ENCODE results near the gene ETV7. TPM values are rescaled to one million over a fixed set of nuclear protein-coding genes. Genes with fewer than 3 reads are reported as not detected.

ETV7 gene
- total and polyA plus RNA-seq, 2 of the 13 experiments (the other 11 are each of a cell fraction or from before 2014, with no cell fraction given): not detected

DNA sequence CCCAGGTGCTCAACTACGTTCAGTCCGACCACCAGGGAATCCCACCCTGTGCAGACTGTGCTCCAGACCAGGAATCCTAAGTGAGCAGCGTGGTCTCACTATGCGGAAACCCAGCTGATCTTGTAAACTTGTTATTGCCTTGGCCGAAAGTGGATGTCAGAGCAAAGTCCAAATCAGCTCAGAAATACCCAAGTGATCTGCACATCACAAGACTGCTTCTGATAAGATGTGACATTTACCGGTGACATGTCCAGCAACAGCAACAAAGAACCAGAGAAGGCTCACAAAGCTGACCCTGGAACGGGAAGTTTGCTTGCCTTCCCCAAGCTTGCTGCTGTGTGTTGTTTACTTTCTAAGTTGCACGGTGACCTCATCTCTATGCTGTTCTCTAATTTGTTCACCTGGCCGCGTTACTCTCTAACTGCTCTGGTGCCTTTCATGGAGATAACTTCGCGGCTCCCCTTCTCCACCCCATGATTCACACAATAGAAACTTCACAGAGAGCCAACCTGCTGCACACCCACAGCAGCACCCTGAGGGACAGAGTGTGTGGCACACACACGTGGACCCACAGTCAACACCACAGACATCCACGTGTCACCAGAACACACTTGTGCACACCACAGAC lies 52.5 kb downstream of the ETV7 start (continued):
- TF ChIP-seq ATF7 (IDR thresholded peaks at IDR 0.05) (peak; percentile 71), ATF7 (CRISPR knock-in tag; IDR thresholded peaks at IDR 0.05) (peak; percentile 64; the same call in 1 of the 2 replicates), MED1 (CRISPR knock-in tag; IDR thresholded peaks at IDR 0.05) (0 out of 2 replicates have a peak, but pooled peaks have one; percentile 4), ATRX (CRISPR knock-in tag; IDR thresholded peaks at IDR 0.05; ENCODE audit: borderline replicate concordance) (0 out of 2 replicates have a peak, but pooled peaks have one; percentile 43), ZNF878 (CRISPR knock-in tag; IDR thresholded peaks at IDR 0.05) (0 out of 2 replicates have a peak, but pooled peaks have one; percentile 60), ARID4A (CRISPR knock-in tag; IDR thresholded peaks at IDR 0.05; ENCODE audit: borderline replicate concordance) (peak; percentile 43; the same call in 1 of the 2 replicates), ZNF589 (CRISPR knock-in tag; conservative IDR thresholded peaks at IDR 0.05) (peak; percentile 71; the same call in 1 of the 2 replicates), ZNF549 (CRISPR knock-in tag; IDR thresholded peaks at IDR 0.05) (no peak), NCOA2 (CRISPR knock-in tag; IDR thresholded peaks at IDR 0.05) (peak; percentile 24; the same call in 1 of the 2 replicates), MAFK (conservative IDR thresholded peaks at IDR 0.05 in 1 of 2, IDR thresholded peaks at IDR 0.05 in 1 of 2; ENCODE audit: low read length in 2 of 2) (no peak), KDM4B (CRISPR knock-in tag; IDR thresholded peaks at IDR 0.05) (no peak), PHF5A (CRISPR knock-in tag; IDR thresholded peaks at IDR 0.05; ENCODE audit: low read depth, unreplicated experiment) (peak; percentile 61), GATAD2A (CRISPR knock-in tag; IDR thresholded peaks at IDR 0.05) (peak; percentile 24; the same call in 1 of the 2 replicates), HDAC1 (CRISPR knock-in tag; IDR thresholded peaks at IDR 0.05) (0 out of 2 replicates have a peak, but pooled peaks have one; percentile 36), ELK4 (CRISPR knock-in tag; IDR thresholded peaks at IDR 0.05; ENCODE audit: borderline replicate concordance) (no peak), ATF7-NPFF (CRISPR knock-in tag; IDR thresholded peaks at IDR 0.05; ENCODE audit: low read depth) (no peak)
- TF ChIP-seq, protein P1, sequence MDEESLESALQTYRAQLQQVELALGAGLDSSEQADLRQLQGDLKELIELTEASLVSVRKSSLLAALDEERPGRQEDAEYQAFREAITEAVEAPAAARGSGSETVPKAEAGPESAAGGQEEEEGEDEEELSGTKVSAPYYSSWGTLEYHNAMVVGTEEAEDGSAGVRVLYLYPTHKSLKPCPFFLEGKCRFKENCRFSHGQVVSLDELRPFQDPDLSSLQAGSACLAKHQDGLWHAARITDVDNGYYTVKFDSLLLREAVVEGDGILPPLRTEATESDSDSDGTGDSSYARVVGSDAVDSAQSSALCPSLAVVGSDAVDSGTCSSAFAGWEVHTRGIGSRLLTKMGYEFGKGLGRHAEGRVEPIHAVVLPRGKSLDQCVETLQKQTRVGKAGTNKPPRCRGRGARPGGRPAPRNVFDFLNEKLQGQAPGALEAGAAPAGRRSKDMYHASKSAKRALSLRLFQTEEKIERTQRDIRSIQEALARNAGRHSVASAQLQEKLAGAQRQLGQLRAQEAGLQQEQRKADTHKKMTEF (CRISPR knock-in tag; IDR thresholded peaks at IDR 0.05): peak; percentile 46; the same call in 1 of the 2 replicates
